HUES48 (cell line): ENCODE data around the gene RELB.

Source experiments
- H3K27ac ChIP-seq: one replicate; pipeline ENCODE4 v1.7.0; 2013; ENCODE audit warnings: low read depth, low read length, inconsistent platforms
- H3K27me3 ChIP-seq: 2 replicates; pipeline ENCODE4 v1.6.1; 2013; ENCODE audit warnings: mild to moderate bottlenecking, low read length; ENCODE audit not compliant: control insufficient read depth, insufficient read depth
- H3K36me3 ChIP-seq: 2 replicates; pipeline ENCODE4 v1.6.1; 2013; ENCODE audit warnings: low read length; ENCODE audit not compliant: control insufficient read depth, insufficient read depth
- H3K4me1 ChIP-seq: 2 replicates; pipeline ENCODE4 v1.6.1; 2013; ENCODE audit warnings: mild to moderate bottlenecking, low read length; ENCODE audit not compliant: control insufficient read depth, insufficient read depth
- H3K4me3 ChIP-seq: 2 replicates; pipeline ENCODE4 v1.5.1; 2013; ENCODE audit warnings: mild to moderate bottlenecking, low read depth, low read length
- H3K9ac ChIP-seq: 2 replicates; pipeline ENCODE4 v1.6.1; 2013; ENCODE audit warnings: mild to moderate bottlenecking, low read depth, low read length, moderate library complexity
- H3K9me3 ChIP-seq: 2 replicates; pipeline ENCODE4 v1.6.1; 2013; ENCODE audit warnings: low read length; ENCODE audit not compliant: control insufficient read depth, insufficient read depth

Gene RELB

GRCh38 chr19:45046355-45046754 lies 45.1 kb downstream of the RELB start:
- peaks cover 46% of the 10 kb centered on the region for H3K36me3 ChIP-seq
- no peak overlapping the region for H3K9ac ChIP-seq
- no peaks in the 10 kb centered on the region for H3K4me1 ChIP-seq
- no peaks in the 10 kb centered on the region for H3K27me3 ChIP-seq
- no peaks in the 10 kb centered on the region for H3K9me3 ChIP-seq
- no peak overlapping the region for H3K27ac ChIP-seq
- H3K4me3 ChIP-seq: no peak overlapping the region

- no peaks in the 10 kb centered on the region for H3K9me3 ChIP-seq
- H3K27me3 ChIP-seq: no peaks in the 10 kb centered on the region
- H3K27ac ChIP-seq: no peak overlapping the region
- no peaks in the 10 kb centered on the region for H3K4me1 ChIP-seq
- H3K4me3 ChIP-seq: no peak overlapping the region
- H3K9ac ChIP-seq: no peak overlapping the region
- H3K36me3 ChIP-seq: peaks cover 43% of the 10 kb centered on the region
Measured at GRCh38 chr19:45047188-45047797, 46.0 kb downstream of the RELB start.

GRCh38 chr19:45049073-45049736 lies 47.9 kb downstream of the RELB start:
- no peaks in the 10 kb centered on the region for H3K27me3 ChIP-seq
- H3K4me3 ChIP-seq: no peak overlapping the region
- no peaks in the 10 kb centered on the region for H3K4me1 ChIP-seq
- H3K36me3 ChIP-seq: peaks cover 43% of the 10 kb centered on the region
- H3K9ac ChIP-seq: no peak overlapping the region; the same call in 1 of the 2 replicates
- H3K27ac ChIP-seq: no peak overlapping the region
- H3K9me3 ChIP-seq: no peaks in the 10 kb centered on the region

- H3K27me3 ChIP-seq: no peaks in the 10 kb centered on the region
- no peak overlapping the region for H3K4me3 ChIP-seq
- H3K9ac ChIP-seq: no peak overlapping the region
- H3K27ac ChIP-seq: no peak overlapping the region
- no peaks in the 10 kb centered on the region for H3K4me1 ChIP-seq
- no peaks in the 10 kb centered on the region for H3K9me3 ChIP-seq
- peaks cover 42% of the 10 kb centered on the region for H3K36me3 ChIP-seq
Measured at GRCh38 chr19:45050036-45050435, 48.8 kb downstream of the RELB start.

DNA sequence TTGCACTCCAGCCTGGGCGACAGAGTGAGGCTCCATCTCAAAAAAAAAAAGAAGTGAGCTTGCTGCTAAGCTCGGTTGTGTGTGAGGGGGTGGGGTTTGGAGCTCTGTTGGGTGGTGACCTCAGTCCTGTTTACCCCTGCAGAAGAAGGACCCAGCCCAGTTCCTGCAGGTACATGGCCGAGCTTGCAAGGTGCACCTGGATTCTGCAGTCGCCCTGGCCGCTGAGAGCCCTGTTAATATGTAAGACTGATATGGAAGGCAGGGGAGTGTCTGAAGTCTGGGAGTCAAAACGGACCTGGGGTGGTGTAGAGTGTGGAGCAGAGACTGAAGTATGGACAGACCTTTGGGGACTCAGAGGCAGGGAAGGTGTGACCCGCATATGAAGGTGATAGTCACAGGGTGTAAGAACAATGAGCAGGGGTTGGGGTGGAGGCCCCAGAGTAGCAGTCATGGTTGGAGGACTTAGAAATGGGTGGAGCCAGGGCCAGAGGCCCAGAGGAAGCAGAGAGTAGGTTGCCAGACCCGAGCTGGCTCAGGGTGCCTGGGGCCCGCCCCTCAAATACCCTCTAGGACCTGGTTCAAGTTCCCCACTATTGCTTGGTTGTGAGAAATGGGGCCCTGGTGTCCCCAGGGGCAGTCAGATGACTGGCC lies 50.8 kb downstream of the RELB start:
- Histone ChIP-seq H3K9me3 (no peaks in the 10 kb centered on the region), H3K9ac (no peak overlapping the region), H3K4me3 (no peak overlapping the region), H3K27me3 (no peaks in the 10 kb centered on the region), H3K36me3 (peaks cover 47% of the 10 kb centered on the region), H3K4me1 (no peaks in the 10 kb centered on the region), H3K27ac (no peak overlapping the region)

- Histone ChIP-seq H3K27ac (no peak overlapping the region), H3K4me1 (peaks cover 2% of the 10 kb centered on the region; the same call in 1 of the 2 replicates), H3K27me3 (no peaks in the 10 kb centered on the region), H3K4me3 (no peak overlapping the region), H3K9ac (no peak overlapping the region), H3K36me3 (peaks cover 89% of the 10 kb centered on the region), H3K9me3 (no peaks in the 10 kb centered on the region)
Measured at GRCh38 chr19:45056831-45057230, 55.6 kb downstream of the RELB start.

- Histone ChIP-seq H3K9ac (no peak overlapping the region), H3K9me3 (no peaks in the 10 kb centered on the region), H3K27ac (no peak overlapping the region), H3K4me1 (peaks cover 2% of the 10 kb centered on the region; the same call in 1 of the 2 replicates), H3K27me3 (no peaks in the 10 kb centered on the region), H3K36me3 (peaks cover 88% of the 10 kb centered on the region), H3K4me3 (no peak overlapping the region)
Measured at GRCh38 chr19:45057444-45057843, 56.2 kb downstream of the RELB start.

DNA sequence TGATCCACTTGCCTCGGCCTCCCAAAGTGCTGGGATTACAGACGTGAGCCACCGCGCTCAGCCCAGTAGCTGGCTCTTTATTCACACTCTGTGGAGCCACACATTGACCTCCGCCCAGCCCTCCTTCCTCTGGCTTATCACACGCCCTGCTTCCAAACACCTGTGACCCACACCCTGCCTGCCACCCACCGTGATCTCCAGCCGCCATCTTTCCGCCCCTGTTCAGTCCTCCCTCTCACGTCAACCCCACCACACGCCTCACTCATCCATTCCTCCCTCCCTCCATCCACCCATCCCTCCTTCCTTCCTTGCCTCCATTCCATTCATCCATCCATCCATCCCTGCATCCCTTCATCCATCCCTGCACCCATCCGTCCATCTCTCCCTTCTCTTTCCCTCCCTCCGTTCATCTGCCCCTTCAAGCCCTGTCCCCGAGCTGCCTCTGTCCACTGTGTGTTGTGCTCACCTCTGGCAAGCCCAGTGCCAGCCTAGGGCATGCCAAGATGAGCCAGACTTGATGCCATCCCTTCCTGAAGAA lies 57.4 kb downstream of the RELB start:
- H3K27ac ChIP-seq: no peak overlapping the region
- H3K4me1 ChIP-seq: peaks cover 2% of the 10 kb centered on the region; the same call in 1 of the 2 replicates
- no peak overlapping the region for H3K9ac ChIP-seq
- no peak overlapping the region for H3K4me3 ChIP-seq
- H3K36me3 ChIP-seq: peaks cover 90% of the 10 kb centered on the region
- no peaks in the 10 kb centered on the region for H3K27me3 ChIP-seq
- no peaks in the 10 kb centered on the region for H3K9me3 ChIP-seq

GRCh38 chr19:45059258-45059965 lies 58.1 kb downstream of the RELB start:
- H3K27me3 ChIP-seq: no peaks in the 10 kb centered on the region
- H3K27ac ChIP-seq: no peak overlapping the region
- no peaks in the 10 kb centered on the region for H3K9me3 ChIP-seq
- no peak overlapping the region for H3K4me3 ChIP-seq
- H3K36me3 ChIP-seq: peaks cover 90% of the 10 kb centered on the region
- peaks cover 2% of the 10 kb centered on the region; the same call in 1 of the 2 replicates for H3K4me1 ChIP-seq
- H3K9ac ChIP-seq: no peak overlapping the region

DNA sequence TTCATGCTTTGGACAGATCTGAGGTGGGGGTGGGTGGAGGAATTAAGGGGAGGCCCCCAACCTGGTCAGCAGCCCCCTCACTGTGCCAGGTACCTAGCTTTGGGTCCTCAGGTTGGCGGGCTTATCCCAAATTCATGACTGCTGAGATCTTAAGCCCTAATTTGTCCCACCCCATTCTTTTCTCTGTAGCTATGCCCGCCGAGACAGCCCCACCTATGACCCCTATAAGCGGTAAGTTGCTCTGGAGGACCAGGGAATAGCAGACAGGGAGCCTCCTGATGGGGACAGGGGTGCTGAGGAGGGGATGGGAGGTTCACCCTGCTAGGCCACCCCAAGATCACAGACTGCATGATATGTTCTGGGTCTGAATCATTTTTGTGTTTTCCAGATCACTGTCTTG lies 60.7 kb downstream of the RELB start:
- Histone ChIP-seq H3K9me3 (no peaks in the 10 kb centered on the region), H3K27me3 (no peaks in the 10 kb centered on the region), H3K4me3 (no peak overlapping the region), H3K4me1 (peaks cover 2% of the 10 kb centered on the region; the same call in 1 of the 2 replicates), H3K9ac (no peak overlapping the region), H3K27ac (no peak overlapping the region), H3K36me3 (peaks cover 85% of the 10 kb centered on the region)
